NCI-H146 treated with DMSO at 0.1 percent for 48 hours (cell line): ENCODE measurements around the gene HIVEP3.

Source experiments
- DNase-seq: peaks from one replicate; lab custom pipeline; 2025; ENCODE audit not compliant: unreplicated experiment; lab: John Stamatoyannopoulos, UW

The HIVEP3 gene

GRCh38 chr1:41510531-41511238, 408.0 kb downstream of the HIVEP3 start:
- no peak for DNase-seq

- no peak for DNase-seq
Measured at GRCh38 chr1:41509270-41509671, 409.5 kb downstream of the HIVEP3 start.

GRCh38 chr1:41508290-41508689, 410.4 kb downstream of the HIVEP3 start:
- no peak for DNase-seq

- DNase-seq: no peak
Measured at GRCh38 chr1:41507836-41508235, 410.9 kb downstream of the HIVEP3 start.

- no peak for DNase-seq
Measured at GRCh38 chr1:41507110-41507720, 411.5 kb downstream of the HIVEP3 start.

- no peak for DNase-seq
Measured at GRCh38 chr1:41504114-41505035, 414.3 kb downstream of the HIVEP3 start.

GRCh38 chr1:41503538-41504113, 415.1 kb downstream of the HIVEP3 start:
- no peak for DNase-seq

- DNase-seq: no peak
Measured at GRCh38 chr1:41502912-41503311, 415.8 kb downstream of the HIVEP3 start.

- no peak for DNase-seq
Measured at GRCh38 chr1:41501581-41501980, 417.1 kb downstream of the HIVEP3 start.

- no peak for DNase-seq
Measured at GRCh38 chr1:41500781-41501518, 417.8 kb downstream of the HIVEP3 start.

GRCh38 chr1:41500378-41500777, 418.3 kb downstream of the HIVEP3 start:
- no peak for DNase-seq

- DNase-seq: no peak
Measured at GRCh38 chr1:41499591-41499990, 419.1 kb downstream of the HIVEP3 start.

GRCh38 chr1:41498804-41499203, 419.9 kb downstream of the HIVEP3 start:
- no peak for DNase-seq

- no peak for DNase-seq
Measured at GRCh38 chr1:41498391-41498790, 420.3 kb downstream of the HIVEP3 start.

GRCh38 chr1:41497461-41498030, 421.2 kb downstream of the HIVEP3 start:
- no peak for DNase-seq

GRCh38 chr1:41497056-41497440, 421.7 kb downstream of the HIVEP3 start:
- DNase-seq: no peak

GRCh38 chr1:41496080-41497055, 422.4 kb downstream of the HIVEP3 start:
- DNase-seq: no peak

- no peak for DNase-seq
Measured at GRCh38 chr1:41495210-41495948, 423.3 kb downstream of the HIVEP3 start.
